IPS DF 19.7 (cell line): ENCODE data around the gene ZNF100.
"Not testable (repeated sequence)": the region's sequence is repeated elsewhere in the genome, so short reads cannot be mapped to it uniquely, and the experiment has no call there.

Source experiments
- DNase-seq: peaks from one replicate; pipeline ENCODE4 v3.0.0-alpha.2; 2013; ENCODE audit warnings: low read depth, low spot score

Gene ZNF100

DNA sequence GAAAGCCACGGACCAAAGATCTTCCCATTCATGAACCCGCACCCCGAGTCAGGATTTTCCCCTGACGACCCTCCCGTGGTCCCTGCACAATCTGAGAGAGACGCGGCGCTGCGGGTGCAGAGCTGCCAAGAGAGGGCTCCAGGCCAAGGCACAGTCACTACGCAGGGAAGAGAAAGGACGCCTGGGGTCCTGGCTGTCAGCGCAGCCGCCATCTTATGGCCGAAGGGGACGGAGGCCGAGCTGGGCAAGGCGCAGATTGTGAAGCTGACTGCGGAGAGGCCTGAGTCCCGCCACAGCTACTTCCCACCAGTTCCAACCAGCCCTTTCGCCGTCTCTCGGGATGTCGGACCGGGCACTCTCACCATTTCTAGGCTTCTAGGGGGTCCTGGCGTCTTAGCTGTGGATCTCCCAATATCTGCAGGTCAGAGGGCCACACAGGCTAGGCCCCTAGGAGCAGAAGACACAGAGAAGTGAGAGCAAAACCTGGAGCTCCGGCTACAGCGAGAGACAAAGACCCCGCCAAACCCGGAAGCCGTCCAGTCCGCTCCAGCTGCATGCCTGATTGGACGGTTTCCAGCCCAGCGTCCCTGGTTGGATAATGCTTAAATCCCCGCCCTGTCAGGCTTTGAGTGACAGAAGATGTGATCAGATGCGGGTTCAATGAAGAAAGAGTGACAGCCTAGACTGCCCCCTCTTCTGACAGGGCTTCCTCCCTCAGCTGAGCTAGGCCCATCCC is at the start of gene ZNF100:
Gene ZNF100, minus strand, starts transcription at position 515 of the 736 bp plus-strand sequence. Its CDS starts 150 bp downstream, at position 365.
- DNase-seq = peak; percentile 90

GRCh38 chr19:21812448-21812847 is 45.1 kb upstream of the ZNF100 start:
- DNase-seq = no peak

- not testable (repeated sequence) for DNase-seq
These were observed 41.1 kb upstream of the ZNF100 start for GRCh38 chr19:21808400-21809000.

- DNase-seq = no peak
These were observed 22.2 kb upstream of the ZNF100 start for GRCh38 chr19:21789466-21790085.

- DNase-seq = no peak
These were observed 19.6 kb upstream of the ZNF100 start for GRCh38 chr19:21786936-21787335.

DNA sequence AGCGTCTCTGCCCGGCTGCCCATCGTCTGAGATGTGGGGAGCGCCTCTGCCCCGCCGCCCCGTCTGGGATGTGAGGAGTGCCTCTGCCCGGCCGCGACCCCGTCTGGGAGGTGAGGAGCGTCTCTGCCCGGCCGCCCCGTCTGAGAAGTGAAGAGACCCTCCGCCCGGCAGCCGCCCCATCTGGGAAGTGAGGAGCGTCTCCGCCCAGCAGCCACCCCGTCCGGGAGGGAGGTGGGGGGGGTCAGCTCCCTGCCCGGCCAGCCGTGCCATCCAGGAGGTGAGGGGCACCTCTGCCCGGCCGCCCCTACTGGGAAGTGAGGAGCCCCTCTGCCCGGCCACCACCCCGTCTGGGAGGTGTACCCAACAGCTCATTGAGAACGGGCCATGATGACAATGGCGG is 8.4 kb upstream of the ZNF100 start:
- not testable (repeated sequence) for DNase-seq

- DNase-seq = not testable (repeated sequence)
These were observed 694 bp downstream of the ZNF100 start for GRCh38 chr19:21766705-21767064.

DNA sequence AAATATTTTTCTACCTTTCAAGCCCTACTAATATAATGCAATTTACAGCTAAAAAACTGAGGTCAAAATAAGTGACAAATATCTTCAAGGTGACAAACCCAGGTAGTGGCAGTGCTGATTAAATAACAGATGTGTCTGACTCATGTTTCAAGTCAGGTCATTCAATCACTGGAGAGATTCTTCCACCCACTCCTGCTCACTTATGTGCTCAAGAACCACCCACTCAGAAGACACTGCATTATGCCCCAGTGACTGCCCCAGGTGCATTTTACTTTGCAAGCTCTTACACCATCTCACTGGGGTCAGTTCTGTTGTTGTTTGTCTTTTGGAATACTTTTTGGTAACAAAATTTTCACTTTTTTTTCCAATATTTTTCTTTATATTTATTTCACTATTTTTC is 2.2 kb downstream of the ZNF100 start:
- DNase-seq = no peak

GRCh38 chr19:21761547-21761946 is 5.8 kb downstream of the ZNF100 start:
- DNase-seq = not testable (repeated sequence)

DNA sequence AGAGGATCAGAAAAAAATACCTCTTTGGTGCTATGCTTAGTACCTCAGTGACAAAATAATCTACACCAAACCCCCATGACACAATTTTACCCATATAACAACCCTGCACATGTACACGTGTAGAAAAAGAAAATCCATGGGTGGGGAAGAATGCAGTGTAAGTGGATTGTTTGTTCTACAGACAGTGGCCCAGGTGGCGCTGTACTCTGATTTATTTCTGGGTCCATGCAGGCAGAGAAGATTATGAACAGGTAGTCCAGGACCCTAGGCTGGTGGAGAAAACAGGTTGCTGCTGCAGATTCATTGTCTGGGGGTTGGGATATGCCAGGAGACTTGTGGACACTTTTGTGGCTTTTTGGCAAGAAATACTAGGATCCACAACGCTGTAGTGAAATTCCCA is 9.1 kb downstream of the ZNF100 start:
- DNase-seq = no peak

DNA sequence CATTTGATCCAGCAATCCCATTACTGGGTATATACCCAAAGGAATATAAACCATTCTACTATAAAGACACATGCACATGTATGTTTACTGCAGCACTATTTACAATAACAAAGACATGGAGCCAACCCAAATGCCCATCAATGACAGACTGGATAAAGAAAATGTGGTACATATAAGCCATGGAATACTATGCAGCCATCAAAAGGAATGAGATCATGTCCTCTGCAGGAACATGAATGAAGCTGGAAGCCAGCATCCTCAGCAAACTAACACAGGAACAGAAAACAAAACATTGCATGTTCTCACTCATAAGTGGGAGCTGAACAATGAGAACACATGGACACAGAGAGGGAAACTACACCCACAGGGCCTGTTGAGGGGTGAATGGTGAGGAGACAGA is 11.8 kb downstream of the ZNF100 start:
- DNase-seq = not testable (repeated sequence)

- no peak for DNase-seq
These were observed 16.0 kb downstream of the ZNF100 start for GRCh38 chr19:21751384-21751783.

DNA sequence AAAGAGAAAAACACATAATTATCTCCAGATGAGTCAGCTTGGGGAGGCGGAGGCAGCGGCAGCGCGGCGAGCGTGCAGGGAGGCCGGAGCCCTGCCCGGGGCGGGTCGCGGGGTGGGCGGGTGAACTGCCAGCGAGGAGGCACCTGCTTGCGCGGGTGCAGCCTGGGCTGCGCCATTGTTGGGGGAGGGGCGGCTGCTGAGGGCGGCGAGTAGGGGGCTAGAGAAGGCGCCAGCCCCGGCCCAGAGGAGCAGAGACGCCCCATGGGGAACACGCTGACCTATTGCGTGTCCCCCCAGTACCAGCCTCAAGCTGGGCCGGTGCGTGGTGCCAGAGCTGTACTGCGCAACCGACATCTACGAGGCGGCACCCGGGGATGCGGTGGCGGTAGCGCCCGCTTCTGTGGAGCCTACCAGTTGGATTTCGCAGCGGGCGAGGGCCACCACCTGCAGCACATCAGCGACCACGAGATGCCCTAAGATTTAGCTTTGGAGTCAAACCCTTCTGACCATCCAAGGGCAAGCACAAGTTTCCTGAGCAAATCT is 16.7 kb downstream of the ZNF100 start:
- DNase-seq = no peak

GRCh38 chr19:21749090-21749489 is 18.3 kb downstream of the ZNF100 start:
- DNase-seq = no peak

DNA sequence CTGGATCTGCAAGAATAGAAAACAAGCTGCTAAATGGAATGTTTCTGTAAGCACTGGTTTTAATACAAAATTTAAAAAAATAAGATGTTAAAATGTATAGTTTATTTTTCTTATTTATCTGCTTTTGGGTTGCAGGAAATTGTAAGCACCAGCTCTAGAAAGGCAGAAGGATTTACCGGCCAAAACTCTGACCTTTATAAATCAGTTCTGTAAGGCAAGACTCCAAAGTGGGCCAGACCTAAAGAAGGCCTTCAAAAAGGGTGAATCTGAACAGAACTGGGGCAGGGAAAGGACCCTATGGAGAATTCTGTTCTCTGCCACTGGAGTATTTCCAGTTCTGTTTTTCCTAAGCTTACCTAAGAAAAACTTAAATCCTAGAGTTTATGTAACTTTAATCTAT is 19.3 kb downstream of the ZNF100 start:
- DNase-seq = no peak

- no peak for DNase-seq
These were observed 26.8 kb downstream of the ZNF100 start for GRCh38 chr19:21740559-21740958.

DNA sequence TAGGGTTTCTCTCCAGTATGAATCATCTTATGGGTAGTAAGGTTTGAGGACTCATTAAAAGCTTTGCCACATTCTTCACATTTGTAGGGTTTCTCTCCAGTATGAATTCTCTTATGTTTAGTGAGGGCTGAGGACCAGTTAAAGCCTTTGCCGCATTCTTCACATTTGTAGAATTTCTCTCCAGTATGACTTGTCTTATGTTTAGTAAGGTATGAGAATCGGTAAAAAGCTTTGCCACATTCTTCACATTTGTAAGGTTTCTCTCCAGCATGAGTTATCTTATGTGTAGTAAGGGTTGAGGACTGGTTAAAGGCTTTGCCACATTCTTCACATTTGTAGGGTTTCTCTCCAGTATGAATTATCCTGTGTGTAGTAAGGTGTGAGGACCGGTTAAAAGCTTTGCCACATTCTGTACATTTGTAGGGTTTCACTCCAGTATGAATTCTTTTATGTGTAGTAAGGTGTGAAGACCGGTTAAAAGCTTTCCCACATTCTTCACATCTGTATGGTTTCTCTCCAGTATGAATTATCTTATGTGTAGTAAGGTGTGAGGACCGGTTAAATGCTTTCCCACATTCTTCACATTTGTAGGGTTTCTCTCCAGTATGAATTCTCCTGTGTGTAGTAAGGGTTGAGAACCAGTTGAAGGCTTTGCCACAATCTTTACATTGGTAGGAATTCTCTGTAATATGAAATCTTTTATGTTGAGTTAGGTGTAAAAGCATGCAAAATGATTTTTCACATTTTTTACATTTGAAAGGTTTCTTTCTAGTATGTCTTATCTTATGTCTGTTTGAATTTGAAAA is 40.2 kb downstream of the ZNF100 start:
- DNase-seq = not testable (repeated sequence)

GRCh38 chr19:21713761-21714160 is 53.6 kb downstream of the ZNF100 start:
- DNase-seq = no peak

- no peak for DNase-seq
These were observed 57.9 kb downstream of the ZNF100 start for GRCh38 chr19:21709464-21709863.

DNA sequence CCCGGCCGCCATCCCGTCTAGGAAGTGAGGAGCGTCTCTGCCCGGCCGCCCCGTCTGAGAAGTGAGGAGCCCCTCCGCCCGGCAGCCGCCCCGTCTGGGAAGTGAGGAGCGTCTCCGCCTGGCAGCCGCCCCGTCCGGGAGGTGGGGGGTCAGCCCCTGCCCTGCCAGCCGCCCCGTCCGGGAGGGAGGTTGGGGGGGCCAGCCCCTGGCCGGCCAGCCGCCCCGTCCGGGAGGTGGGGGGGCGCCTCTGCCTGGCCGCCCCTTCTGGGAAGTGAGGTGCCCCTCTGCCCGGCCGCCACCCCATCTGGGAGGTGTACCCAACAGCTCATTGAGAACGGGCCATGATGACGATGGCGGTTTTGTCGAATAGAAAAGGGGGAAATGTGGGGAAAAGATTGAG is 59.5 kb downstream of the ZNF100 start:
- DNase-seq = not testable (repeated sequence)

DNA sequence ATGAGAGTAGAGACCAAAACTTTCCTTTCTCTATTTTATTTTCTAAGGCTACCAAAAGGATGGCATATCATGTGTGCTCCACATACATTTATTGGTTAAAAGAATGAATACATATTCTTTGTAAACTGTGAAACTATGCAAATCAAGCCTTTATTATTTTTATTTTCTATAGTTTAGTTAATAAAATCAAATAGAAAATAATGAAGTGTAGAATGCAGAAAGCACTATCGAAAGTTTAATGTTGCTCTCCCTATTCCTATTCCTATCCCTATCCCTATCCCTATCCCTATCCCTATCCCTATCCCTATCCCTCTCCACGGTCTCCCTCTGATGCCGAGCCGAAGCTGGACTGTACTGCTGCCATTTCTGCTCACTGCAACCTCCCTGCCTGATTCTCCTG is 60.3 kb downstream of the ZNF100 start:
- no peak for DNase-seq

- DNase-seq = peak; percentile 76
These were observed 62.0 kb downstream of the ZNF100 start for GRCh38 chr19:21705393-21705792.
